Naive B cell (primary cell): Measurements from ENCODE around the gene USP34. TPM values are rescaled to one million over a fixed set of nuclear protein-coding genes. Genes with fewer than 3 reads are reported as not detected.

Experiments
- ATAC-seq, 2 donors: fragments of 150-1000 bp; cut with Tn5 transposase; 2 replicates each; pipeline ENCODE4 v1.10.0; 2021; ENCODE audit warnings: low read depth in 2 of 2, mild to moderate bottlenecking in 2 of 2, moderate library complexity in 2 of 2
- DNase-seq: peaks from one replicate; pipeline ENCODE4 v3.0.0; 2022
- H3K27ac Mint-ChIP-seq, 6 donors: one replicate each; pipeline ENCODE4 v1.8.0; 2020 to 2022; ENCODE audit warnings: mild to moderate bottlenecking in 6 of 6, mixed read lengths in 6 of 6, moderate library complexity in 5 of 6, inconsistent platforms in 2 of 6
- H3K27me3 Mint-ChIP-seq, 3 donors: one replicate each; pipeline ENCODE4 v1.8.0; 2021 to 2022; ENCODE audit warnings: mixed read lengths in 3 of 3, mild to moderate bottlenecking in 1 of 3
- H3K36me3 Mint-ChIP-seq, 2 donors: one replicate each; pipeline ENCODE4 v1.8.0; 2020 to 2022; ENCODE audit warnings: mixed read lengths in 2 of 2, inconsistent platforms in 1 of 2, mild to moderate bottlenecking in 1 of 2
- H3K4me1 Mint-ChIP-seq, 3 donors: one replicate each; pipeline ENCODE4 v1.8.0; 2020 to 2022; ENCODE audit warnings: mixed read lengths in 3 of 3, inconsistent platforms in 1 of 3, mild to moderate bottlenecking in 1 of 3, moderate library complexity in 1 of 3
- H3K4me3 Mint-ChIP-seq, 8 donors: one replicate each; pipeline ENCODE4 v1.8.0; 2020 to 2022; ENCODE audit warnings: mild to moderate bottlenecking in 8 of 8, mixed read lengths in 8 of 8, moderate library complexity in 8 of 8, inconsistent platforms in 2 of 8
- H3K9me3 Mint-ChIP-seq, 7 donors: one replicate each; pipeline ENCODE4 v1.8.0; 2020 to 2022; ENCODE audit warnings: mixed read lengths in 7 of 7, mild to moderate bottlenecking in 5 of 7, inconsistent platforms in 2 of 7, moderate library complexity in 1 of 7
- polyA plus RNA-seq, 6 donors: library from polyadenylated mRNA; unstranded; fragments of 300-500 nt; fragmentation: Illumina TruSeq; gene quantifications; one replicate each; pipeline ENCODE4 v1.2.3, GENCODE V29; 2021; ENCODE audit warnings: low read depth in 6 of 6

Gene USP34
- polyA plus RNA-seq, 6 donors from 2014 or later: 16.1 to 26.9 (median 21.4) TPM

- Mint-ChIP-seq H3K36me3 (peaks cover 18 to 27% of the 10 kb centered on the region in 2 donors), H3K4me1 (no peaks in the 10 kb centered on the region), H3K9me3 (no peaks in the 10 kb centered on the region), H3K27ac (peak overlapping the region in 2 of 6 donors; percentile 69 to 86), H3K27me3 (no peaks in the 10 kb centered on the region), H3K4me3 (no peak overlapping the region)
- no peak for ATAC-seq
- no peak for DNase-seq
Measured at GRCh38 chr2:61343141-61343540, 127.7 kb downstream of the USP34 start.

DNA sequence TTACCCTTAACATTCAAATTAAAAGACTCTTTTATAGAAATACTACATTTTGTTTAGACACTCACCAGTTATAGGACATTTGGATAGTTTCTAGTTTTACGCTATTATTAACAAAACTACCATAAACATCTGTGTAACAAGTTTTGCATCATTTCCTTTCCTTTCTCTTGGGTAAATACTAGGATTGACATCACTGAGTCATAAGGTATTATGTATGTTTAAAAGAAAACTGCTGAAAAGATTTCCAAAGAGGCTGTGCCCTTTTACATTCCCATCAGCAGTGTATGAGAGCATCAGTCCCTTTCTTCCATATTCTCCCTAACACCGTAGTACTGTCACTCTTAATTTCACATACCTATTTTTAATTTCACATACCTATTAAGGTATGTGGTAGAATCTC is 130.6 kb downstream of the USP34 start:
- Mint-ChIP-seq H3K27ac (peak overlapping the region in 1 of 6 donors; percentile 21), H3K9me3 (no peaks in the 10 kb centered on the region), H3K27me3 (no peaks in the 10 kb centered on the region), H3K36me3 (peaks cover 14 to 23% of the 10 kb centered on the region in 2 donors), H3K4me1 (peaks cover 0 to 1% (median 0%) of the 10 kb centered on the region in 3 donors), H3K4me3 (no peak overlapping the region)
- no peak for DNase-seq
- ATAC-seq: no peak

- ATAC-seq: no peak
- Mint-ChIP-seq H3K9me3 (no peaks in the 10 kb centered on the region), H3K27ac (peak overlapping the region in 1 of 6 donors; percentile 93), H3K36me3 (peaks cover 13 to 23% of the 10 kb centered on the region in 2 donors), H3K27me3 (no peaks in the 10 kb centered on the region), H3K4me1 (peaks cover 0 to 6% (median 4%) of the 10 kb centered on the region in 3 donors), H3K4me3 (no peak overlapping the region)
- no peak for DNase-seq
Measured at GRCh38 chr2:61338447-61338846, 132.4 kb downstream of the USP34 start.

GRCh38 chr2:61335187-61335586 is 135.7 kb downstream of the USP34 start:
- peak overlapping the region in 3 of 6 donors; percentile 21 to 63 (median 53) for H3K27ac Mint-ChIP-seq

DNA sequence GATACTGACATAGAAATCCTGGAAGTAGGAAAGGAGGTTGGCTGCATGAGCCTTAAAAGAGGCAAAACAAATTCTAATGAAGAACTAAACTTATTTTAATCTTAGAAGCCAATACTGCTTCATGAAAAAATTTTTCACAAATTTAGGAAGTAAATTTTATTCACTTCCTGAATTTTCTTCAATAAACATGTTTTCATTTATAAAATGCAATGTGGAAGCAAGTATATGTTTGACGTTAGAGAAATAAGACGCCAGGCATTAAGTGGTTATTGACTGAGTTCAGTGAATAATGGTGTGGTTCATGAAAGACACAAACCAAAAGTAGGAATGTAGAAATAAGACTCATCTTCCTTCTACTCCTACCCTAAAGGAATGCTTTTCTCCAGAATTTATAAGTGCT is 136.4 kb downstream of the USP34 start:
- no peak for DNase-seq
- Mint-ChIP-seq H3K27ac (peak overlapping the region in 2 of 6 donors; percentile 59 to 61), H3K27me3 (no peaks in the 10 kb centered on the region), H3K9me3 (no peaks in the 10 kb centered on the region), H3K4me3 (no peak overlapping the region), H3K36me3 (peaks cover 0 to 10% of the 10 kb centered on the region in 2 donors), H3K4me1 (peaks cover 0 to 6% (median 4%) of the 10 kb centered on the region in 3 donors)
- no peak for ATAC-seq

More at GRCh38 chr2:61335187-61335586, 135.7 kb downstream of the USP34 start:
- H3K27me3 Mint-ChIP-seq: no peaks in the 10 kb centered on the region
- peaks cover 0 to 6% (median 4%) of the 10 kb centered on the region in 3 donors for H3K4me1 Mint-ChIP-seq
- no peak for DNase-seq
- H3K36me3 Mint-ChIP-seq: peaks cover 0 to 12% of the 10 kb centered on the region in 2 donors
- no peak for ATAC-seq
- no peak overlapping the region for H3K4me3 Mint-ChIP-seq
- H3K9me3 Mint-ChIP-seq: no peaks in the 10 kb centered on the region

- ATAC-seq (no peak), DNase-seq (no peak)
- H3K27ac Mint-ChIP-seq: peak overlapping the region in 3 of 6 donors; percentile 12 to 94 (median 69)
- no peaks in the 10 kb centered on the region for H3K4me1 Mint-ChIP-seq
- no peaks in the 10 kb centered on the region for H3K9me3 Mint-ChIP-seq
- H3K27me3 Mint-ChIP-seq: no peaks in the 10 kb centered on the region
- H3K4me3 Mint-ChIP-seq: no peak overlapping the region
- peaks cover 8 to 19% of the 10 kb centered on the region in 2 donors for H3K36me3 Mint-ChIP-seq
Measured at GRCh38 chr2:61328707-61329251, 142.1 kb downstream of the USP34 start.

- Mint-ChIP-seq H3K27me3 (no peaks in the 10 kb centered on the region), H3K4me1 (no peaks in the 10 kb centered on the region), H3K4me3 (no peak overlapping the region), H3K36me3 (peaks cover 8 to 16% of the 10 kb centered on the region in 2 donors), H3K9me3 (no peaks in the 10 kb centered on the region), H3K27ac (no peak overlapping the region)
- DNase-seq (no peak), ATAC-seq (no peak)
Measured at GRCh38 chr2:61327173-61327572, 143.7 kb downstream of the USP34 start.

DNA sequence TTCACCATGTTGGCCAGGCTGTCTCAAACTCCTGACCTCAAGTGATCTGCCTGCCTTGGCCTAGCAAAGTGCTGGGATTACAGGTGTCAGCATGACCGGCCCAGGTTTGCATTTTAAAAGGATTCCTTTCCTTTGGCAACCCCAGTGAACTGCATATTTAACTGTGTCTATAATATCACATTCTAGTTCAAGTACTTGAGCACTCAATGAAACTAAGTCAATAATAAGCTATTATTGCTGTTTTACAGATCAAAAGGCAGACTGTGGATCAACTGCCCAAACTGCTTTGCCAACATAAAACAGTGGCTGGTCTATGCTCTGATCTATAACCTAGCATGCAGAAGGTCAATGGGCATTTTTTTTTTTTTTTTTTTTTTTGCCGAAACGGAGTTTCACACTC is 144.5 kb downstream of the USP34 start:
- Mint-ChIP-seq H3K4me1 (no peaks in the 10 kb centered on the region), H3K9me3 (no peaks in the 10 kb centered on the region), H3K27me3 (no peaks in the 10 kb centered on the region), H3K36me3 (peaks cover 8 to 16% of the 10 kb centered on the region in 2 donors), H3K4me3 (no peak overlapping the region), H3K27ac (no peak overlapping the region)
- DNase-seq (no peak), ATAC-seq (no peak)

DNA sequence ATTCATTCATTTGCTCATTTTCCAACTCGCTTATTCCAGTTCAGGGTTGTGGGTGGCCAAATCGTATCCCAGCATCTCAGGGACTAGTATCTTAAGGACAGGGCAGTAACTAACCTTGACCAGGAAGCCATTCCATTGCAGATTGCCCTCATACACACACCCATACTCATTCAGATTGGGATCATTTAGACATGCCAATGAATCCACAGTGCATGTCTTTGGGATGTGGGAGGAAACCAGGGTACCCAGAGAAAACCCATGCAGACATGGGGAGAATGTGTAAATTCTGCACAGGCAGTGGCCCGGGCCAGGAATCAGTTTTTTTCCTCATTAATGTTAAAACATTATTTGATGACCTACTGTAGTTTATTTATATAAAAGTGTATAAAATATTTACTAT is 150.7 kb downstream of the USP34 start:
- DNase-seq: no peak
- no peaks in the 10 kb centered on the region for H3K4me1 Mint-ChIP-seq
- H3K4me3 Mint-ChIP-seq: no peak overlapping the region
- peak overlapping the region in 2 of 6 donors; percentile 53 to 66 for H3K27ac Mint-ChIP-seq
- ATAC-seq: no peak
- no peaks in the 10 kb centered on the region for H3K27me3 Mint-ChIP-seq
- H3K9me3 Mint-ChIP-seq: no peaks in the 10 kb centered on the region
- H3K36me3 Mint-ChIP-seq: peaks cover 0 to 9% of the 10 kb centered on the region in 2 donors

- DNase-seq: no peak
- no peak for ATAC-seq
- Mint-ChIP-seq H3K4me1 (no peaks in the 10 kb centered on the region), H3K27me3 (no peaks in the 10 kb centered on the region), H3K36me3 (peaks cover 0 to 8% of the 10 kb centered on the region in 2 donors), H3K4me3 (no peak overlapping the region), H3K9me3 (no peaks in the 10 kb centered on the region), H3K27ac (no peak overlapping the region)
Measured at GRCh38 chr2:61318553-61318952, 152.3 kb downstream of the USP34 start.

GRCh38 chr2:61295981-61296380 is 174.9 kb downstream of the USP34 start:
- Mint-ChIP-seq H3K9me3 (no peaks in the 10 kb centered on the region), H3K4me1 (peaks cover 0 to 4% (median 0%) of the 10 kb centered on the region in 3 donors), H3K36me3 (peaks cover 17 to 33% of the 10 kb centered on the region in 2 donors), H3K27me3 (no peaks in the 10 kb centered on the region), H3K27ac (peak overlapping the region in 2 of 6 donors; percentile 27 to 38), H3K4me3 (no peak overlapping the region)
- no peak for DNase-seq
- no peak for ATAC-seq

GRCh38 chr2:61291851-61292575 is 178.9 kb downstream of the USP34 start:
- H3K27ac Mint-ChIP-seq: no peak overlapping the region
- no peak for ATAC-seq
- DNase-seq: no peak
- H3K36me3 Mint-ChIP-seq: peaks cover 31 to 41% of the 10 kb centered on the region in 2 donors
- H3K4me3 Mint-ChIP-seq: no peak overlapping the region
- no peaks in the 10 kb centered on the region for H3K9me3 Mint-ChIP-seq
- H3K27me3 Mint-ChIP-seq: no peaks in the 10 kb centered on the region
- no peaks in the 10 kb centered on the region for H3K4me1 Mint-ChIP-seq

GRCh38 chr2:61288070-61288841 is 182.6 kb downstream of the USP34 start:
- Mint-ChIP-seq H3K4me1 (no peaks in the 10 kb centered on the region), H3K36me3 (peaks cover 26 to 33% of the 10 kb centered on the region in 2 donors), H3K4me3 (no peak overlapping the region), H3K27me3 (no peaks in the 10 kb centered on the region), H3K9me3 (no peaks in the 10 kb centered on the region), H3K27ac (no peak overlapping the region)
- ATAC-seq (no peak), DNase-seq (no peak)
